ENCODE results near the gene BCAR3. TPM values are rescaled to one million over a fixed set of nuclear protein-coding genes. Genes with fewer than 3 reads are reported as not detected.

BCAR3 gene
- total RNA-seq, 4 donors from 2014 or later: 15.9 to 49.6 (median 30.8) TPM

GRCh38 chr1:93723733-93724270, 42.2 kb upstream of the BCAR3 start:
- Histone ChIP-seq H3K9me3 (no peaks in the 10 kb centered on the region), H3K4me3 (no peak overlapping the region), H3K4me1 (peaks cover 11% of the 10 kb centered on the region), H3K27me3 (no peaks in the 10 kb centered on the region), H3K36me3 (no peaks in the 10 kb centered on the region), H3K27ac (no peak overlapping the region)
- TF ChIP-seq EP300 (IDR thresholded peaks at IDR 0.05): no peak
- TF ChIP-seq POLR2AphosphoS5 (IDR thresholded peaks at IDR 0.05): no peak
- TF ChIP-seq, protein P1, sequence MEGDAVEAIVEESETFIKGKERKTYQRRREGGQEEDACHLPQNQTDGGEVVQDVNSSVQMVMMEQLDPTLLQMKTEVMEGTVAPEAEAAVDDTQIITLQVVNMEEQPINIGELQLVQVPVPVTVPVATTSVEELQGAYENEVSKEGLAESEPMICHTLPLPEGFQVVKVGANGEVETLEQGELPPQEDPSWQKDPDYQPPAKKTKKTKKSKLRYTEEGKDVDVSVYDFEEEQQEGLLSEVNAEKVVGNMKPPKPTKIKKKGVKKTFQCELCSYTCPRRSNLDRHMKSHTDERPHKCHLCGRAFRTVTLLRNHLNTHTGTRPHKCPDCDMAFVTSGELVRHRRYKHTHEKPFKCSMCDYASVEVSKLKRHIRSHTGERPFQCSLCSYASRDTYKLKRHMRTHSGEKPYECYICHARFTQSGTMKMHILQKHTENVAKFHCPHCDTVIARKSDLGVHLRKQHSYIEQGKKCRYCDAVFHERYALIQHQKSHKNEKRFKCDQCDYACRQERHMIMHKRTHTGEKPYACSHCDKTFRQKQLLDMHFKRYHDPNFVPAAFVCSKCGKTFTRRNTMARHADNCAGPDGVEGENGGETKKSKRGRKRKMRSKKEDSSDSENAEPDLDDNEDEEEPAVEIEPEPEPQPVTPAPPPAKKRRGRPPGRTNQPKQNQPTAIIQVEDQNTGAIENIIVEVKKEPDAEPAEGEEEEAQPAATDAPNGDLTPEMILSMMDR (IDR thresholded peaks at IDR 0.05): no peak
- no peak for TF ChIP-seq POLR2A (IDR thresholded peaks at IDR 0.05)
- 86% methylated on average over 4 of the region's 5 CpGs for WGBS
- no peak for DNase-seq (ENCODE audit: low spot score in 2 of 2)

DNA sequence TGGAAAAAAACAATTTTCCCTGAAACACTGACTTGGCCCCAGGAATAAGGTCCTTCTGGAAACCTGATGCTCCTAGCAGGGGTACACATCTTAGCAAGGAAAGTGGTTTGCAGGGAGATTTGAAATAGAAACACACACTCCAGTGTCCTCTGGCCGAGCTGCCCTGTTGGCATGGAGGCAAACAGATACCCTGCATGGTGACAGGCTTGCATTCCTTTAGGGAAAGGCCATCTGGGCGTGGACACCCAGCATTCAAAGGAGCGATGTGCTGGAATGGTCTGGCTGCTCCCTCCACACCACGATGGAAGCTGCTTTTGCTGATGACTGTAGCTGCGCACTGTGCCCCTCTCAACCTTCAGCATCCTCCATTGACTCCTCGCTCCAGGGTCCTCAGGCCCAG, 41.5 kb upstream of the BCAR3 start:
- Histone ChIP-seq H3K4me3 (no peak overlapping the region), H3K27me3 (no peaks in the 10 kb centered on the region), H3K4me1 (peaks cover 7% of the 10 kb centered on the region), H3K27ac (no peak overlapping the region), H3K36me3 (no peaks in the 10 kb centered on the region), H3K9me3 (no peaks in the 10 kb centered on the region)
- TF ChIP-seq EP300 (IDR thresholded peaks at IDR 0.05) (no peak), POLR2AphosphoS5 (IDR thresholded peaks at IDR 0.05) (no peak), POLR2A (IDR thresholded peaks at IDR 0.05) (no peak)
- TF ChIP-seq, protein P1 (IDR thresholded peaks at IDR 0.05): no peak
- 84% methylated on average over 6 of the region's 6 CpGs for WGBS
- no peak for DNase-seq (ENCODE audit: low spot score in 2 of 2)

DNA sequence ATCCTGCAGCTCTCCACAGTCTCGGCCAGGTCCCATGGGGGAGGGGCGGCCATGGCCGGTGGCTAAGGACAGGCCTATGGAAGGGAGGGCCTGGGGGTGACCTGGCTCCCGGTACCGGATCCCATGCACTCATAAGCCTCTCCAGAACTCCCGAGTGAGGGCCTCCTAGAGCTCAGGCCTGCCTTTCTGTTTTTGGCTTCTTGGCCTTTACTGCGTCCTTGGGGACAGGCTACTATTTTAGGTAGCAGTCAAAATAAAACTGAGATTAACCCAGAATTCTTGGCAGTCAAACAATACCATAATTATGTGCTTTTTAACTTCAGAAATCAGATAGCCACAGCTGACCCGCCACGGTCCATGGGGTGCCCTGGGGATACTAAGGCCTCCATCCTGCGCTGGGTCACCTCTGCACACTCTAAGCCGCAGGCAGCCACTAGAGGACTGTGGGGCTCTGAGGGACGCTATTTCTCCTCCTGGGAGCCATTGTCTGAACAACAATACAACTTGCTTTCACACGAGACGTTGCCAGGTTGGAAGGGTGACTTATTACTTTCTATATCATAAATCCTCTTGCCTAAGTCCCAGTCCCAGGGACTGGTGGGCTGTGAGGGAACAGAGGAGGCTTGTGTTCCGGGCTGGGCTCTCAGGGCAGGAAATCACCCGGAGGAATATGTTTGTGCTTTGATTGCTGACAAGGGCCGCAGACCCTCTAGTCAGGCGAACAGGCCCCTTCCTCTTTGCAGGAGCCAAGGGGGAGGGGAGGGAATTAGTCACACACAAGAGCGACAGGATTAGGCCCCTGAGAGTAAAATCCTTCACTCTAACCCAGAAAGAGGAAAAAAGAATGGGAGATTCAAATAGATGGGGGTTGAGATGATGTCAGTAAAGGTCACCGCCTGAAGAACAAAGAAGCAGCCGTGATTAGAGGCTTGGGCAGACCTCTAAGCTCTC, 40.7 kb upstream of the BCAR3 start:
- no peak for DNase-seq (ENCODE audit: low spot score in 2 of 2)
- TF ChIP-seq, protein P1 (IDR thresholded peaks at IDR 0.05): no peak
- TF ChIP-seq EP300 (IDR thresholded peaks at IDR 0.05) (no peak), POLR2AphosphoS5 (IDR thresholded peaks at IDR 0.05) (no peak), POLR2A (IDR thresholded peaks at IDR 0.05) (no peak)

GRCh38 chr1:93720956-93721626, 39.5 kb upstream of the BCAR3 start:
- no peak for DNase-seq (ENCODE audit: low spot score in 2 of 2)
- no peaks in the 10 kb centered on the region for H3K27me3 ChIP-seq
- H3K4me1 ChIP-seq: peaks cover 7% of the 10 kb centered on the region
- TF ChIP-seq POLR2AphosphoS5 (IDR thresholded peaks at IDR 0.05): no peak
- TF ChIP-seq POLR2A (IDR thresholded peaks at IDR 0.05): no peak
- no peak for TF ChIP-seq EP300 (IDR thresholded peaks at IDR 0.05)
- TF ChIP-seq, protein P1 (IDR thresholded peaks at IDR 0.05): no peak
- no peaks in the 10 kb centered on the region for H3K9me3 ChIP-seq
- WGBS: 89% methylated on average over 6 of the region's 7 CpGs
- no peak overlapping the region for H3K27ac ChIP-seq
- H3K36me3 ChIP-seq: no peaks in the 10 kb centered on the region
- no peak overlapping the region for H3K4me3 ChIP-seq

More for the DNA sequence above, 40.7 kb upstream of the BCAR3 start:
- 77% methylated on average over 20 of the region's 21 CpGs for WGBS
- Histone ChIP-seq H3K36me3 (no peaks in the 10 kb centered on the region), H3K27ac (no peak overlapping the region), H3K4me1 (peaks cover 7% of the 10 kb centered on the region), H3K9me3 (no peaks in the 10 kb centered on the region), H3K4me3 (no peak overlapping the region), H3K27me3 (no peaks in the 10 kb centered on the region)

GRCh38 chr1:93717640-93718039, 36.0 kb upstream of the BCAR3 start:
- Histone ChIP-seq H3K4me3 (no peak overlapping the region), H3K9me3 (no peaks in the 10 kb centered on the region), H3K27me3 (no peaks in the 10 kb centered on the region), H3K4me1 (peaks cover 4% of the 10 kb centered on the region), H3K27ac (no peak overlapping the region), H3K36me3 (no peaks in the 10 kb centered on the region)
- no peak for DNase-seq (ENCODE audit: low spot score in 2 of 2)
- TF ChIP-seq EP300 (IDR thresholded peaks at IDR 0.05) (no peak), POLR2A (IDR thresholded peaks at IDR 0.05) (no peak), POLR2AphosphoS5 (IDR thresholded peaks at IDR 0.05) (no peak)
- TF ChIP-seq, protein P1 (IDR thresholded peaks at IDR 0.05): no peak
- WGBS: 91% methylated on average over 7 of the region's 7 CpGs

All from suprapubic skin (tissue), 4 donors.